Chondrocyte (in vitro differentiated cells): ENCODE measurements around the gene TRPC1. TPM values are rescaled to one million over a fixed set of nuclear protein-coding genes. Genes with fewer than 3 reads are reported as not detected.

Source experiments
- DNase-seq: peaks from one replicate; pipeline ENCODE4 v3.0.0; 2021; ENCODE audit warnings: mixed read lengths, low spot score
- H3K27ac Mint-ChIP-seq: one replicate; pipeline ENCODE4 v1.8.0; 2021; ENCODE audit warnings: mild to moderate bottlenecking, moderate library complexity, mixed read lengths; ENCODE audit not compliant: unreplicated experiment
- H3K27me3 Mint-ChIP-seq: 2 replicates; pipeline ENCODE4 v1.8.0; 2021; ENCODE audit warnings: low read depth, mixed read lengths
- H3K36me3 Mint-ChIP-seq: 2 replicates; pipeline ENCODE4 v1.8.0; 2021; ENCODE audit warnings: low read depth, mixed read lengths
- H3K4me1 Mint-ChIP-seq: 2 replicates; pipeline ENCODE4 v1.8.0; 2021; ENCODE audit warnings: low read depth, mild to moderate bottlenecking, mixed read lengths
- H3K4me3 Mint-ChIP-seq: one replicate; pipeline ENCODE4 v1.8.0; 2021; ENCODE audit warnings: mild to moderate bottlenecking, moderate library complexity, mixed read lengths; ENCODE audit not compliant: unreplicated experiment
- H3K9me3 Mint-ChIP-seq: 2 replicates; pipeline ENCODE4 v1.8.0; 2021; ENCODE audit warnings: low read depth, mixed read lengths
- total RNA-seq: library from RNA; stranded (reverse); gene quantifications from 3 replicates; pipeline ENCODE4 v1.2.1, GENCODE V29; 2021
- TF ChIP-seq, protein P1 (sequence below): fragments of 200-600 bp; sonication (generic); IDR thresholded peaks from 2 replicates; pipeline ENCODE4 v1.5.0; 2021; ENCODE audit warnings: antibody characterized with exemption, mild to moderate bottlenecking, moderate library complexity

Gene TRPC1
- total RNA-seq, 1 donor from 2014 or later = 15.1 TPM

GRCh38 chr3:142809259-142809658, 85.4 kb downstream of the TRPC1 start:
- no peak for DNase-seq
- TF ChIP-seq, protein P1, sequence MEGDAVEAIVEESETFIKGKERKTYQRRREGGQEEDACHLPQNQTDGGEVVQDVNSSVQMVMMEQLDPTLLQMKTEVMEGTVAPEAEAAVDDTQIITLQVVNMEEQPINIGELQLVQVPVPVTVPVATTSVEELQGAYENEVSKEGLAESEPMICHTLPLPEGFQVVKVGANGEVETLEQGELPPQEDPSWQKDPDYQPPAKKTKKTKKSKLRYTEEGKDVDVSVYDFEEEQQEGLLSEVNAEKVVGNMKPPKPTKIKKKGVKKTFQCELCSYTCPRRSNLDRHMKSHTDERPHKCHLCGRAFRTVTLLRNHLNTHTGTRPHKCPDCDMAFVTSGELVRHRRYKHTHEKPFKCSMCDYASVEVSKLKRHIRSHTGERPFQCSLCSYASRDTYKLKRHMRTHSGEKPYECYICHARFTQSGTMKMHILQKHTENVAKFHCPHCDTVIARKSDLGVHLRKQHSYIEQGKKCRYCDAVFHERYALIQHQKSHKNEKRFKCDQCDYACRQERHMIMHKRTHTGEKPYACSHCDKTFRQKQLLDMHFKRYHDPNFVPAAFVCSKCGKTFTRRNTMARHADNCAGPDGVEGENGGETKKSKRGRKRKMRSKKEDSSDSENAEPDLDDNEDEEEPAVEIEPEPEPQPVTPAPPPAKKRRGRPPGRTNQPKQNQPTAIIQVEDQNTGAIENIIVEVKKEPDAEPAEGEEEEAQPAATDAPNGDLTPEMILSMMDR = no peak
- peaks cover 9% of the 10 kb centered on the region for H3K36me3 Mint-ChIP-seq
- H3K4me3 Mint-ChIP-seq = no peak overlapping the region
- H3K4me1 Mint-ChIP-seq = no peaks in the 10 kb centered on the region
- H3K27me3 Mint-ChIP-seq = no peaks in the 10 kb centered on the region
- H3K27ac Mint-ChIP-seq = no peak overlapping the region
- H3K9me3 Mint-ChIP-seq = no peaks in the 10 kb centered on the region

- Mint-ChIP-seq H3K36me3 (no peaks in the 10 kb centered on the region), H3K9me3 (no peaks in the 10 kb centered on the region), H3K4me3 (no peak overlapping the region), H3K27me3 (no peaks in the 10 kb centered on the region), H3K27ac (no peak overlapping the region), H3K4me1 (peaks cover 2% of the 10 kb centered on the region)
- TF ChIP-seq, protein P1 = no peak
- DNase-seq = no peak
These were observed 92.0 kb downstream of the TRPC1 start for GRCh38 chr3:142815803-142816202.

DNA sequence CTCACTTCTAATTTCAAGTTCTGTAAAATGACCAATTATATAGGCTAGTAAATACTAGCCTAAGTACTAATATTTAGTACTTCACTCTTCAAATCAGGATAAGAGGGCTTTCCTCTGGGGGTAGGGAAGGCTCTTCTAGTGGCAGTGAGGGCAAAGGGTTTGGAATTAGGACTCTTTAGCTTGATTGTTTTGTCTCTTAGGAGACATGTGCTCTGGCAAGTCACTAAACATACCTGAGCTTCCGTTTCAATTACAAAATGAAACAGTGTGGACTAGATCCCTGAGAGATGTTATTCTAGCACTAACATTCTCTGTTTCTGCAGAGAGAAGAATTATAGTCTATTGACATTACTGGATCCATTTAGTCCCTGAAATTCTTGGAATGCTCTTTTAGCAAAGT, 93.5 kb downstream of the TRPC1 start:
- Mint-ChIP-seq H3K9me3 (no peaks in the 10 kb centered on the region), H3K4me1 (peaks cover 2% of the 10 kb centered on the region)
- no peak for DNase-seq

GRCh38 chr3:142817897-142818296, 94.1 kb downstream of the TRPC1 start:
- TF ChIP-seq, protein P1 = no peak
- no peaks in the 10 kb centered on the region for H3K36me3 Mint-ChIP-seq
- DNase-seq = no peak
- H3K27ac Mint-ChIP-seq = no peak overlapping the region
- no peak overlapping the region for H3K4me3 Mint-ChIP-seq
- peaks cover 2% of the 10 kb centered on the region for H3K4me1 Mint-ChIP-seq
- H3K9me3 Mint-ChIP-seq = no peaks in the 10 kb centered on the region
- no peaks in the 10 kb centered on the region for H3K27me3 Mint-ChIP-seq

More for the DNA sequence above, 93.5 kb downstream of the TRPC1 start:
- Mint-ChIP-seq H3K4me3 (no peak overlapping the region), H3K27me3 (no peaks in the 10 kb centered on the region), H3K27ac (no peak overlapping the region), H3K36me3 (no peaks in the 10 kb centered on the region)
- TF ChIP-seq, protein P1 = no peak

GRCh38 chr3:142818651-142819050, 94.8 kb downstream of the TRPC1 start:
- no peak overlapping the region for H3K27ac Mint-ChIP-seq
- TF ChIP-seq, protein P1 = no peak
- no peaks in the 10 kb centered on the region for H3K27me3 Mint-ChIP-seq
- H3K4me3 Mint-ChIP-seq = no peak overlapping the region
- peaks cover 2% of the 10 kb centered on the region for H3K4me1 Mint-ChIP-seq
- no peaks in the 10 kb centered on the region for H3K9me3 Mint-ChIP-seq
- no peak for DNase-seq
- no peaks in the 10 kb centered on the region for H3K36me3 Mint-ChIP-seq
